Breast epithelium (tissue), 4 donors: ENCODE measurements around the gene TTC38. TPM values are rescaled to one million over a fixed set of nuclear protein-coding genes. Genes with fewer than 3 reads are reported as not detected.
A peak's percentile ranks its signal among the peaks of the same experiment; 100 is the strongest.
"Not testable (repeated sequence)": the region's sequence is repeated elsewhere in the genome, so short reads cannot be mapped to it uniquely, and the experiment has no call there.

Experiments
- DNase-seq, 2 donors: peaks; one replicate each; pipeline ENCODE4 v3.0.0-alpha.2; 2019; ENCODE audit warnings: low spot score in 2 of 2
- H3K27ac ChIP-seq, 2 donors: fragments of 200-600 bp; sonication (generic) in 1 of 2; one replicate each; pipeline ENCODE4 v1.5.1; 2016 to 2019; ENCODE audit warnings: mild to moderate bottlenecking in 1 of 2
- H3K27me3 ChIP-seq, 2 donors: fragments of 200-600 bp; sonication (generic) in 1 of 2; one replicate each; pipeline versions ENCODE4 v1.5.1 to v1.6.0; 2017 to 2019; ENCODE audit warnings: control low read depth in 1 of 2, mild to moderate bottlenecking in 1 of 2
- H3K36me3 ChIP-seq: fragments of 200-600 bp; one replicate; pipeline ENCODE4 v1.5.1; 2019
- H3K4me1 ChIP-seq, 2 donors: fragments of 200-600 bp; sonication (generic); one replicate each; pipeline ENCODE4 v1.5.1; 2016 to 2019; ENCODE audit warnings: control low read depth in 1 of 2
- H3K4me3 ChIP-seq, 3 donors: fragments of 200-600 bp; sonication (generic); 1 replicate in 2 of 3; 2 replicates in 1 of 3; pipeline ENCODE4 v1.5.1; 2016 to 2019; ENCODE audit warnings: mild to moderate bottlenecking in 3 of 3, moderate library complexity in 2 of 3
- H3K9me3 ChIP-seq, 2 donors: fragments of 200-600 bp; sonication (generic) in 1 of 2; one replicate each; pipeline ENCODE4 v1.5.1; 2016 to 2019; ENCODE audit warnings: control low read depth in 1 of 2
- POLR2A ChIP-seq: fragments of 450-650 bp; IDR thresholded peaks from one replicate; pipeline ENCODE4 v1.6.1; 2016; ENCODE audit warnings: antibody characterized with exemption, mild to moderate bottlenecking, moderate library complexity
- POLR2AphosphoS5 ChIP-seq, 3 donors: sonication (generic); formaldehyde crosslinking; IDR thresholded peaks; one replicate each; pipeline ENCODE4 v1.6.1; 2017; ENCODE audit warnings: antibody characterized with exemption in 3 of 3
- intact Hi-C: fragments of 100-400 bp; cut with DNase I; formaldehyde crosslinking; loops from one replicate; pipeline ENCODE4 v1.15.1; 2023; ENCODE audit warnings: low total_unique reads
- total RNA-seq, 3 donors: library from RNA; depleted of rRNA; stranded (reverse); fragments of >200 nt; gene quantifications; one replicate each; pipeline ENCODE4 v1.1.0, GENCODE V29; 2016
- TF ChIP-seq, protein P1 (sequence below), 3 donors: fragments of 450-650 bp; IDR thresholded peaks; one replicate each; pipeline ENCODE4 v1.5.1; 2016 to 2017; ENCODE audit warnings: antibody characterized with exemption in 3 of 3, mild to moderate bottlenecking in 3 of 3, moderate library complexity in 3 of 3

TTC38 gene
- total RNA-seq, 3 donors from 2014 or later, result 55.6 to 115 (median 82.3) TPM

DNA sequence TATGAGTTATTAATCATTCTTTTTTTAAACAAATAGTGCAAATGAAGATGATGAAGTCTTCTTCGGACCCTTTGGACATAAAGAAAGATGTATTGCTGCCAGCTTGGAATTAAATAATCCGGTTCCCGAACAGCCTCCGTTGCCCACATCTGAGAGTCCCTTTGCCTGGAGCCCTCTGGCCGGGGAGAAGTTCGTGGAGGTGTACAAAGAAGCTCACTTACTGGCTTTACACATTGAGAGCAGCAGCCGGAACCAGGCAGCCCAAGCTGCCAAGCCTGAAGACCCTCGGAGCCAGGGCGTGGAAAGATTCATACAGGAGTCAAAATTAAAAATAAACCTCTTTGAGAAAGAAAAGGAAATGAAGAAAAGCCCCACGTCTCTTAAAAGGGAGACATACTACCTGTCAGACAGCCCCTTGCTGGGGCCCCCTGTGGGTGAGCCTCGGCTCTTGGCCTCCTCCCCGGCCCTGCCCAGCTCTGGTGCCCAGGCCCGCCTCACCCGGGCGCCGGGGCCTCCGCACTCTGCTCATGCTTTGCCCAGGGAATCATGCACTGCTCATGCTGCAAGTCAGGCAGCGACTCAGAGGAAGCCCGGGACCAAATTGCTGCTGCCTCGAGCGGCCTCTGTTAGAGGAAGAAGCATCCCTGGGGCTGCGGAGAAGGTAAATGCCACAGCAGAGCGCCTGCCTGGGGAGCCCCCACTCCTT lies 40.6 kb downstream of the TTC38 start:
- Histone ChIP-seq H3K27ac (peak overlapping the region in 1 of 2 donors; percentile 23), H3K36me3 (no peaks in the 10 kb centered on the region), H3K4me1 (no peaks in the 10 kb centered on the region), H3K9me3 (no peaks in the 10 kb centered on the region), H3K4me3 (no peak overlapping the region), H3K27me3 (no peaks in the 10 kb centered on the region)
- TF ChIP-seq POLR2AphosphoS5 (IDR thresholded peaks at IDR 0.05) (no peak), POLR2A (no peak)
- TF ChIP-seq, protein P1, sequence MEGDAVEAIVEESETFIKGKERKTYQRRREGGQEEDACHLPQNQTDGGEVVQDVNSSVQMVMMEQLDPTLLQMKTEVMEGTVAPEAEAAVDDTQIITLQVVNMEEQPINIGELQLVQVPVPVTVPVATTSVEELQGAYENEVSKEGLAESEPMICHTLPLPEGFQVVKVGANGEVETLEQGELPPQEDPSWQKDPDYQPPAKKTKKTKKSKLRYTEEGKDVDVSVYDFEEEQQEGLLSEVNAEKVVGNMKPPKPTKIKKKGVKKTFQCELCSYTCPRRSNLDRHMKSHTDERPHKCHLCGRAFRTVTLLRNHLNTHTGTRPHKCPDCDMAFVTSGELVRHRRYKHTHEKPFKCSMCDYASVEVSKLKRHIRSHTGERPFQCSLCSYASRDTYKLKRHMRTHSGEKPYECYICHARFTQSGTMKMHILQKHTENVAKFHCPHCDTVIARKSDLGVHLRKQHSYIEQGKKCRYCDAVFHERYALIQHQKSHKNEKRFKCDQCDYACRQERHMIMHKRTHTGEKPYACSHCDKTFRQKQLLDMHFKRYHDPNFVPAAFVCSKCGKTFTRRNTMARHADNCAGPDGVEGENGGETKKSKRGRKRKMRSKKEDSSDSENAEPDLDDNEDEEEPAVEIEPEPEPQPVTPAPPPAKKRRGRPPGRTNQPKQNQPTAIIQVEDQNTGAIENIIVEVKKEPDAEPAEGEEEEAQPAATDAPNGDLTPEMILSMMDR (IDR thresholded peaks at IDR 0.05), result no peak
- intact Hi-C loops, result no loop called here
- no peak for DNase-seq

DNA sequence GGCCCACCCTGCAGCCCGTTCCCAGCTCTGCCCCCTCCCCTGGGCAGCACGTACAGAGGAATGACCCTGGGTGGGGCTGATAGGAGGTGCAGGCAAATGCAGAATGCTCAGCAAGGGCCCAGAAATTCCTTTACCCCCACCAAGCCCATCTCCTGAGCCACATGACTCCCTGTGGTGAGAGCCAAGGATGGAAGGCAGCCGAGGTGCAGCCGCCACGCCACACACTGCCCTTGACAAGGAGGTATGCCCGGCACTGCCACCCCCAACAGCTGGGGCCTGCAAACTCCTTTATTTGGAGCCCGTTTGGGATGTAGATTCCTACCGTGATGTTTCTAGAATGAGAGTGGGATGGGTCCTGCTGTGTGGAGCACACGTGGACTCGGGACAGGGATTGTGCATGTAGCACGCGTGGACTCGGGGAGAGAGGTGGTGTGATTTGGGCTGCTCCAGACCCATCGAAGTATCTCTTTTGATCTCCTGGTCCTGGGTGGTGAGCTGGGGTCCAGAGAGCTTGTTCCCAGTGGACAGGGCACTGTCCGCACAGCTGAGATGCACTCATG lies 41.8 kb downstream of the TTC38 start:
- H3K4me3 ChIP-seq, result no peak overlapping the region
- no peak overlapping the region for H3K27ac ChIP-seq
- no peaks in the 10 kb centered on the region for H3K9me3 ChIP-seq
- H3K36me3 ChIP-seq, result no peaks in the 10 kb centered on the region
- H3K27me3 ChIP-seq, result no peaks in the 10 kb centered on the region
- no peak for TF ChIP-seq POLR2A
- TF ChIP-seq, protein P1 (IDR thresholded peaks at IDR 0.05), result no peak
- no peak for TF ChIP-seq POLR2AphosphoS5 (IDR thresholded peaks at IDR 0.05)
- DNase-seq, result no peak
- no peaks in the 10 kb centered on the region for H3K4me1 ChIP-seq
- intact Hi-C loops, result no loop called here

- Histone ChIP-seq H3K9me3 (no peaks in the 10 kb centered on the region), H3K4me3 (no peak overlapping the region), H3K27ac (no peak overlapping the region), H3K27me3 (no peaks in the 10 kb centered on the region), H3K36me3 (no peaks in the 10 kb centered on the region), H3K4me1 (no peaks in the 10 kb centered on the region)
- TF ChIP-seq, protein P1 (IDR thresholded peaks at IDR 0.05), result no peak
- TF ChIP-seq POLR2A (no peak), POLR2AphosphoS5 (IDR thresholded peaks at IDR 0.05) (no peak)
- DNase-seq, result no peak
- intact Hi-C loops, result no loop called here
Observed at GRCh38 chr22:46312056-46312455, 44.2 kb downstream of the TTC38 start.

DNA sequence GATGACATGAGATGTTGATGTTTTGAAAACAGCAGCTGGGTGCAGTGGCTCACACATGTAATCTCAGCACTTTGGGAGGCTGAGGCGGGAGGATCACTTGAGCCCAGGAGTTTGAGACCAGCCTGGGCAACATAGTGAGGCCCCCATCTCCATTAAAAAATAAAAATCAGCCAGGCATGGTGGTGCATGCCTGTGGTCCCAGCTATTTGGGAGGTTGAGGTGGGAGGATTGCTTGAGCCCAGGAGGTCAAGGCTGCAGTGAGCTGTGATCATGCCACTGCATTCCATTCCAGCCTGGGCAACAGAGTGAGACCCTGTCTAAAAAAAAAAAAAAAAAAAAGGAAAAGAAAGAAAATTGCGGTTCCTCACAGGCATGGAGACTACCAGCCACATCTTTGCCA lies 45.0 kb downstream of the TTC38 start:
- H3K27me3 ChIP-seq, intact Hi-C loops, H3K4me3 ChIP-seq, H3K9me3 ChIP-seq, H3K4me1 ChIP-seq, DNase-seq, H3K27ac ChIP-seq, H3K36me3 ChIP-seq: not testable (repeated sequence)

- no peak for DNase-seq
- H3K36me3 ChIP-seq, result no peaks in the 10 kb centered on the region
- no peaks in the 10 kb centered on the region for H3K27me3 ChIP-seq
- TF ChIP-seq, protein P1 (IDR thresholded peaks at IDR 0.05), result no peak
- TF ChIP-seq POLR2A, result no peak
- TF ChIP-seq POLR2AphosphoS5 (IDR thresholded peaks at IDR 0.05), result no peak
- no peak overlapping the region for H3K27ac ChIP-seq
- intact Hi-C loops, result no loop called here
- no peaks in the 10 kb centered on the region for H3K4me1 ChIP-seq
- H3K9me3 ChIP-seq, result no peaks in the 10 kb centered on the region
- no peak overlapping the region for H3K4me3 ChIP-seq
Observed at GRCh38 chr22:46315976-46316375, 48.2 kb downstream of the TTC38 start.
